A549 (cell line): ENCODE results near the gene DNM3. TPM values are rescaled to one million over a fixed set of nuclear protein-coding genes. Genes with fewer than 3 reads are reported as not detected.

Source experiments
- ATAC-seq, 2 experiments: fragments of 200-7000 bp in 1 of 2; fragments of >200 bp in 1 of 2; cut with Nextera tagmentation in 1 of 2; cut with Tn5 transposase in 1 of 2; 3 replicates each; pipeline versions ENCODE4 v1.8.0 to v1.9.1; 2018 to 2020; ENCODE audit warnings: mild to moderate bottlenecking in 1 of 2, moderate library complexity in 1 of 2
- CTCF ChIA-PET: fragments of 300-600 bp; sonication (Branson Sonifier 250); formaldehyde crosslinking; extraction: SDS; loops from one replicate; lab custom pipeline; 2021; ENCODE audit warnings: antibody characterized with exemption, inconsistent platforms; lab: Yijun Ruan, JAX
- POLR2A ChIA-PET: fragments of 350-600 bp; formaldehyde crosslinking; extraction: SDS; loops from one replicate; lab custom pipeline; 2021; ENCODE audit warnings: antibody characterized with exemption, inconsistent platforms; lab: Yijun Ruan, JAX
- DNase-seq, 2 experiments: peaks; one replicate each; pipeline versions ENCODE4 v3.0.0 to v3.0.0-alpha.2; 2011 to 2016; ENCODE audit warnings: low read depth in 1 of 2, low spot score in 1 of 2
- FAIRE-seq: peaks from 2 replicates; lab custom pipeline; 2011; peaks lifted over from hg19 to GRCh38; lab: Jason Lieb, UNC
- H3K27ac ChIP-seq, 2 experiments: fragments of >200 bp; sonication (Bioruptor Twin); formaldehyde crosslinking; 3 replicates each; pipeline ENCODE4 v1.5.1; 2016 to 2017
- H3K4me1 ChIP-seq: fragments of >200 bp; sonication (Bioruptor Twin); formaldehyde crosslinking; 3 replicates; pipeline ENCODE4 v1.6.1; 2016
- H3K4me2 ChIP-seq: fragments of >200 bp; sonication (Bioruptor Twin); formaldehyde crosslinking; 3 replicates; pipeline ENCODE4 v1.6.1; 2016
- H3K4me3 ChIP-seq: fragments of >200 bp; sonication (Bioruptor Twin); formaldehyde crosslinking; 3 replicates; pipeline ENCODE4 v1.5.1; 2016
- H3K9me3 ChIP-seq: fragments of >200 bp; sonication (Bioruptor Twin); formaldehyde crosslinking; 3 replicates; pipeline ENCODE4 v1.6.1; 2016
- CHD4 ChIP-seq: fragments of 200-600 bp; sonication (generic); IDR thresholded peaks from 2 replicates; pipeline ENCODE4 v1.6.1; 2016; ENCODE audit warnings: antibody characterized with exemption, mild to moderate bottlenecking, borderline replicate concordance
- EHF ChIP-seq: fragments of 250-450 bp; sonication (Bioruptor Pico); IDR thresholded peaks from 2 replicates; pipeline ENCODE4 v1.5.0; 2020; ENCODE audit warnings: mild to moderate bottlenecking
- EP300 ChIP-seq, 2 experiments: fragments of >200 bp; sonication (Bioruptor Twin); formaldehyde crosslinking; IDR thresholded peaks; 2 replicates in 1 of 2; 3 replicates in 1 of 2; pipeline ENCODE4 v1.6.1; 2016 to 2017
- FOSL2 ChIP-seq, 2 experiments: fragments of 450-650 bp in 1 of 2; fragments of >200 bp in 1 of 2; sonication (Bioruptor Twin) in 1 of 2; formaldehyde crosslinking; IDR thresholded peaks; 2 replicates each; pipeline versions ENCODE4 v1.5.0 to v1.6.1; 2016 to 2020; ENCODE audit warnings: mild to moderate bottlenecking in 1 of 2, moderate library complexity in 1 of 2
- FOXS1 ChIP-seq: fragments of 250-450 bp; sonication (Bioruptor Pico); IDR thresholded peaks from 2 replicates; pipeline ENCODE4 v1.5.0; 2020; ENCODE audit warnings: mild to moderate bottlenecking, moderate library complexity
- GATA3 ChIP-seq: IDR thresholded peaks from 2 replicates; pipeline ENCODE4 v1.6.1; 2012; ENCODE audit warnings: borderline replicate concordance
- HOXB13 ChIP-seq: fragments of 250-450 bp; sonication (Bioruptor Pico); IDR thresholded peaks from 2 replicates; pipeline ENCODE4 v1.5.0; 2020; ENCODE audit warnings: low read depth, mild to moderate bottlenecking, moderate library complexity
- JUN ChIP-seq, 2 experiments: fragments of >200 bp; sonication (Bioruptor Twin); formaldehyde crosslinking; IDR thresholded peaks; 2 replicates in 1 of 2; 3 replicates in 1 of 2; pipeline ENCODE4 v1.6.1; 2016 to 2017
- JUNB ChIP-seq: fragments of >200 bp; sonication (Bioruptor Twin); formaldehyde crosslinking; IDR thresholded peaks from 2 replicates; pipeline ENCODE4 v1.6.1; 2016
- NPAS2 ChIP-seq: fragments of 250-450 bp; sonication (Bioruptor Pico); IDR thresholded peaks from 2 replicates; pipeline ENCODE4 v1.8.0; 2022; ENCODE audit warnings: mild to moderate bottlenecking, moderate library complexity, borderline replicate concordance
- POLR2A ChIP-seq: IDR thresholded peaks from 2 replicates; pipeline ENCODE4 v1.6.1; 2012; ENCODE audit warnings: mild to moderate bottlenecking, low read length
- RAD21 ChIP-seq, 2 experiments: fragments of >200 bp in 1 of 2; sonication (Bioruptor Twin) in 1 of 2; formaldehyde crosslinking in 1 of 2; IDR thresholded peaks in 1 of 2; conservative IDR thresholded peaks in 1 of 2; 2 replicates in 1 of 2; 3 replicates in 1 of 2; pipeline ENCODE4 v1.6.1; 2012 to 2018; ENCODE audit warnings: inconsistent platforms in 1 of 2
- SMC3 ChIP-seq: fragments of >200 bp; sonication (Bioruptor Twin); formaldehyde crosslinking; IDR thresholded peaks from 3 replicates; pipeline ENCODE4 v1.6.1; 2018; ENCODE audit warnings: inconsistent platforms
- SREBF2 ChIP-seq: fragments of 450-650 bp; IDR thresholded peaks from 2 replicates; pipeline ENCODE4 v1.6.1; 2014; ENCODE audit warnings: mild to moderate bottlenecking, moderate library complexity
- TFCP2L1 ChIP-seq: fragments of 250-450 bp; sonication (Bioruptor Pico); IDR thresholded peaks from 2 replicates; pipeline ENCODE4 v1.5.0; 2021; ENCODE audit warnings: mild to moderate bottlenecking
- TP53 ChIP-seq: fragments of 250-450 bp; sonication (Bioruptor Pico); IDR thresholded peaks from 2 replicates; pipeline ENCODE4 v1.5.0; 2021; ENCODE audit warnings: mild to moderate bottlenecking, moderate library complexity
- WGBS: methylation state at CpG from one replicate; pipeline ENCODE4 v1.1.6; 2017; ENCODE audit errors: missing lambda C conversion rate; 5-methylcytosine and 5-hydroxymethylcytosine counted together
- polyA plus RNA-seq, 4 experiments: library from polyadenylated mRNA; depleted of rRNA in 3 of 4; stranded (reverse); fragments of >200 nt; fragmentation: RNase III in 1 of 4; extraction: RNeasy Plus Mini Kit Qiagen cat#74134 plus additional on column Dnase treatment in 1 of 4; gene quantifications; 2 replicates in 3 of 4; 3 replicates in 1 of 4; pipeline ENCODE4 v1.2.3, GENCODE V29; 2011 to 2017
- TF ChIP-seq, protein P1 (sequence below): IDR thresholded peaks from 2 replicates; pipeline ENCODE4 v1.6.1; 2012
- TF ChIP-seq, protein P2 (sequence below): fragments of >200 bp; sonication (Bioruptor Twin); formaldehyde crosslinking; IDR thresholded peaks from 3 replicates; pipeline ENCODE4 v1.5.1; 2016
- TF ChIP-seq, protein P3 (sequence below): fragments of 250-450 bp; sonication (Bioruptor Pico); IDR thresholded peaks from 2 replicates; pipeline ENCODE4 v1.5.0; 2021; ENCODE audit warnings: mild to moderate bottlenecking, moderate library complexity, borderline replicate concordance

DNM3 gene
- polyA plus RNA-seq, 2 of the 4 experiments (the other 2 are of a cell fraction) = 0.57 to 1.5 TPM

DNA sequence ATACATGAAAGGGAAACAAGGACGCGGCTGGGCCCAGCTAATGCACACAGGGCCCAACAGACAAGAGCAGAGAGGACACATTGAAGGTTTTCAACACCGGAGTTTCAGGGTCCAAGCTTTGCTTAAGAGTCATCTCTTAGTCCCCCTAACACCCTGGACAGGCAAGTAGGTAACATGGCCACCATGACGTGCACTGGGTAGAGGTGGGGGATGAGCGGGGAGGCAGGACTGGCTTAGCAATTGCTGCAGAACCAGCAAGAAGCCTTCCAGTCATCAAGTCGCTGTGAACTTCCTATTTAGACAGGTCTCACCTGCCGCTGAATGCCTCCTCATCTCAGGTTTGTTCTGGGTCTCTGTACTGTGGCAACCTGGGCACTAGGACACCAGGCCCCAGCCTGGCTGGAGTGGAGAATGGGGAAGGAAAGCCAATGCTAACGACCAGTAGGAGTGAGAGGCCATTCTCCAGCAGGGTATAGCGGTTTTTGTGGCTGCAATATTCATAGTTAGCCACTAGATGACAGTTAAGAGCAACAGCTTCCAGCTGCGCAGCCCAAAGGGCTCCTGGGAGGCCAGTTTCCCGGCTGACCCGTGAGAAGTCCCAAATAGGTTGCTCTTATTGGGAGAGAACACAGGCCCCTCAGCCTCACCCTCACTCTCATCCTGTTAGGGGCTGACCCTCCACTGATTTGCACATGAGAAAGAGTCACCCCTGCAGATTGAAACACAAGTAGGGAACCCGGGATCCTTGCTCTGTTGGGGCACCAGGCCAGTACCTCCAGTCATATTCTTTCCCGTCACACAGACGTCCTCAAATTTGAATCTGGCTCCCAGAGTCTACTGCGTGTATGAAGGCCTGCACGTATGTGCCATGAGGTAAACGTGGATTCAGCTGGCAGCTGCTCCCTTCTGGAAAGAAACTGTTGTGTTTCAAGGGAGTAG is 608.6 kb downstream of the DNM3 start:
- no peak for FAIRE-seq
- ATAC-seq = peak; percentile 82 to 94
- TF ChIP-seq, protein P1, sequence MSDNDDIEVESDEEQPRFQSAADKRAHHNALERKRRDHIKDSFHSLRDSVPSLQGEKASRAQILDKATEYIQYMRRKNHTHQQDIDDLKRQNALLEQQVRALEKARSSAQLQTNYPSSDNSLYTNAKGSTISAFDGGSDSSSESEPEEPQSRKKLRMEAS = 0 out of 2 replicates have a peak, but pooled peaks have one; percentile 23
- TF ChIP-seq FOXS1 = no peak
- TF ChIP-seq SMC3 = peak; percentile 91
- no peak for TF ChIP-seq EHF (CRISPR knock-in tag)
- peak; percentile 0 to 7; a peak in 2 of 5 replicates for TF ChIP-seq JUN (IDR thresholded peaks at IDR 0.05)
- peak; percentile 91 to 92 for TF ChIP-seq RAD21 (conservative IDR thresholded peaks at IDR 0.05 in 1 of 2, IDR thresholded peaks at IDR 0.05 in 1 of 2)
- TF ChIP-seq HOXB13 (CRISPR knock-in tag) = 0 out of 2 replicates have a peak, but pooled peaks have one; percentile 12
- TF ChIP-seq, protein P2, sequence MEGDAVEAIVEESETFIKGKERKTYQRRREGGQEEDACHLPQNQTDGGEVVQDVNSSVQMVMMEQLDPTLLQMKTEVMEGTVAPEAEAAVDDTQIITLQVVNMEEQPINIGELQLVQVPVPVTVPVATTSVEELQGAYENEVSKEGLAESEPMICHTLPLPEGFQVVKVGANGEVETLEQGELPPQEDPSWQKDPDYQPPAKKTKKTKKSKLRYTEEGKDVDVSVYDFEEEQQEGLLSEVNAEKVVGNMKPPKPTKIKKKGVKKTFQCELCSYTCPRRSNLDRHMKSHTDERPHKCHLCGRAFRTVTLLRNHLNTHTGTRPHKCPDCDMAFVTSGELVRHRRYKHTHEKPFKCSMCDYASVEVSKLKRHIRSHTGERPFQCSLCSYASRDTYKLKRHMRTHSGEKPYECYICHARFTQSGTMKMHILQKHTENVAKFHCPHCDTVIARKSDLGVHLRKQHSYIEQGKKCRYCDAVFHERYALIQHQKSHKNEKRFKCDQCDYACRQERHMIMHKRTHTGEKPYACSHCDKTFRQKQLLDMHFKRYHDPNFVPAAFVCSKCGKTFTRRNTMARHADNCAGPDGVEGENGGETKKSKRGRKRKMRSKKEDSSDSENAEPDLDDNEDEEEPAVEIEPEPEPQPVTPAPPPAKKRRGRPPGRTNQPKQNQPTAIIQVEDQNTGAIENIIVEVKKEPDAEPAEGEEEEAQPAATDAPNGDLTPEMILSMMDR = peak; percentile 88
- 25% methylated on average over 18 of the region's 18 CpGs for WGBS
- POLR2A ChIA-PET = interaction anchor here (4.2 kb wide), 1 partner anchor 82 kb away, joined by 36 read pairs; the partner anchor contains the start of gene SUCO
- Histone ChIP-seq H3K4me1 (peaks cover 71% of the 10 kb centered on the region), H3K4me2 (peak overlapping the region; percentile 64), H3K9me3 (no peaks in the 10 kb centered on the region), H3K27ac (peak overlapping the region; percentile 77 to 90), H3K4me3 (no peak overlapping the region)
- peak; percentile 70 to 85 for DNase-seq
- CTCF ChIA-PET = interaction anchor here (0.5 to 7.1 kb wide), 27 partner anchors 9 to 1283 kb away, joined by 3 to 62 read pairs (median 4); partner anchors contain the start of gene SUCO

DNA sequence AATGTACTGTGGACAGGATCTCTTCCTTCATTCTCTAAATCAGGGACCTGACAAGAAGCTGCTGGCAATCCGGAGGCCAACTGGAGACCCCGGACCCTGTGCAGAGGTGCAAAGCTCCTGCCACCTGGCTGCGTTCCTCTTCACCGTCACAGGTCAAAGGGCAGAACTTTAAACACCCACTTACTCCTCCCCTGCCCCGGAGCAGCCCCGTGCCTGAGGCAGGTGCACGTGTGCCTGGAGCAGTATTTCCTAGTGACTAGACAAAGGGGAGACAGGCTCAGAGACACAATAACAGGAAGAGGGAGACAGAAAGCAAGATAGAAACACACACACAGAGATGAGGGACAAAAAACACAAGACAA is 609.2 kb downstream of the DNM3 start:
- ATAC-seq (peak; percentile 15 to 16; a peak in 4 of 6 replicates), DNase-seq (peak in 1 of 2 experiments; percentile 12)
- ChIA-PET POLR2A (interaction anchor here (4.2 kb wide), 1 partner anchor 82 kb away, joined by 36 read pairs; the partner anchor contains the start of gene SUCO), CTCF (interaction anchor here (0.5 to 7.1 kb wide), 25 partner anchors 8 to 1282 kb away, joined by 3 to 62 read pairs (median 4); partner anchors contain the start of gene SUCO)
- Histone ChIP-seq H3K4me1 (peaks cover 71% of the 10 kb centered on the region), H3K4me3 (no peak overlapping the region), H3K9me3 (no peaks in the 10 kb centered on the region), H3K27ac (peak overlapping the region; percentile 77 to 90)
- no peak for TF ChIP-seq CHD4
- TF ChIP-seq NPAS2 (CRISPR knock-in tag) = no peak
- TF ChIP-seq, protein P3, sequence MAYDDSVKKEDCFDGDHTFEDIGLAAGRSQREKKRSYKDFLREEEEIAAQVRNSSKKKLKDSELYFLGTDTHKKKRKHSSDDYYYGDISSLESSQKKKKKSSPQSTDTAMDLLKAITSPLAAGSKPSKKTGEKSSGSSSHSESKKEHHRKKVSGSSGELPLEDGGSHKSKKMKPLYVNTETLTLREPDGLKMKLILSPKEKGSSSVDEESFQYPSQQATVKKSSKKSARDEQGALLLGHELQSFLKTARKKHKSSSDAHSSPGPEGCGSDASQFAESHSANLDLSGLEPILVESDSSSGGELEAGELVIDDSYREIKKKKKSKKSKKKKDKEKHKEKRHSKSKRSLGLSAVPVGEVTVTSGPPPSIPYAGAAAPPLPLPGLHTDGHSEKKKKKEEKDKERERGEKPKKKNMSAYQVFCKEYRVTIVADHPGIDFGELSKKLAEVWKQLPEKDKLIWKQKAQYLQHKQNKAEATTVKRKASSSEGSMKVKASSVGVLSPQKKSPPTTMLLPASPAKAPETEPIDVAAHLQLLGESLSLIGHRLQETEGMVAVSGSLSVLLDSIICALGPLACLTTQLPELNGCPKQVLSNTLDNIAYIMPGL (CRISPR knock-in tag) = no peak
- no peak for TF ChIP-seq EP300 (IDR thresholded peaks at IDR 0.05)
- TF ChIP-seq, protein P1 = 0 out of 2 replicates have a peak, but pooled peaks have one; percentile 1
- TF ChIP-seq GATA3 = no peak
- TF ChIP-seq, all 56 proteins: peak for 1
- peak overlapping the region; percentile 64 for H3K4me2 ChIP-seq
- 28% methylated on average over 6 of the region's 7 CpGs for WGBS
- no peak for FAIRE-seq

DNA sequence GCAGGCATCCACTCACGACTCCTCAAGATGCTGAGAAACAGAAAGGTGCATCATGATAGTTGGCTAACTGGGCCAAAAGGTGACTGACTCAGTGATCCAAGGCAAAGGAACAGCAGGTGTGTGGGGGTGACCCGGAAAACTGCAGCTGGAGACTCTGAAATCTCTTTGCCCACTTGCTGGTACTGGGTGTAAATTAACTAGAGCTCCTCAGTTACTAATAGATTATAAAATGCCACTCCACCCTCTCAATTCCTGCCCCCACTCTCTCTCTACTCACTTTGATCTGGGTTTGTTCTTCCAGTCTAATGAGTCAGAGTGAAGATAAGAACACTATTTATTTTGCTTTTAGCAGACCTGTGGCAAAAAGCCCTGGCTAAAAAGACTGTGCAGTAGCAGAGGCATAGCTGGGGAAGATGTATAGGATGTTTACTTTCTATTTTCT is 609.7 kb downstream of the DNM3 start:
- ChIA-PET POLR2A (interaction anchor here (0.7 to 4.2 kb wide), 2 partner anchors 81 to 1417 kb away, joined by 3 to 36 read pairs; partner anchors contain the start of genes GAS5 and SUCO), CTCF (interaction anchor here (0.6 to 7.1 kb wide), 16 partner anchors 10 to 1070 kb away, joined by 3 to 62 read pairs (median 6); partner anchors contain the start of gene SUCO)
- ATAC-seq (peak in 1 of 2 experiments; percentile 12; a peak in 2 of 6 replicates), DNase-seq (peak; percentile 19 to 28), FAIRE-seq (no peak)
- peak overlapping the region; percentile 64 for H3K4me2 ChIP-seq
- TF ChIP-seq SMC3 (peak; percentile 33), POLR2A (no peak), FOSL2 (IDR thresholded peaks at IDR 0.05) (peak; percentile 68), FOSL2 (CRISPR knock-in tag; IDR thresholded peaks at IDR 0.05) (peak; percentile 65), TFCP2L1 (CRISPR knock-in tag) (no peak), JUNB (peak; percentile 78), JUN (IDR thresholded peaks at IDR 0.05) (peak in 1 of 2 experiments; percentile 34; a peak in 1 of 5 replicates), TP53 (CRISPR knock-in tag) (no peak), GATA3 (peak; percentile 74), RAD21 (conservative IDR thresholded peaks at IDR 0.05 in 1 of 2, IDR thresholded peaks at IDR 0.05 in 1 of 2) (peak in 1 of 2 experiments; percentile 32; a peak in 2 of 5 replicates), SREBF2 (no peak), EP300 (IDR thresholded peaks at IDR 0.05) (peak in 1 of 2 experiments; percentile 44; a peak in 2 of 5 replicates)
- 4% methylated on average over 2 of the region's 2 CpGs for WGBS
- peak overlapping the region; percentile 77 to 90 for H3K27ac ChIP-seq
- H3K4me3 ChIP-seq = no peak overlapping the region
- no peaks in the 10 kb centered on the region for H3K9me3 ChIP-seq
- H3K4me1 ChIP-seq = peaks cover 71% of the 10 kb centered on the region
